Measurements from ENCODE around the gene WDR44.
"Not testable (repeated sequence)": the region's sequence is repeated elsewhere in the genome, so short reads cannot be mapped to it uniquely, and the experiment has no call there.

Gene WDR44, protein sequence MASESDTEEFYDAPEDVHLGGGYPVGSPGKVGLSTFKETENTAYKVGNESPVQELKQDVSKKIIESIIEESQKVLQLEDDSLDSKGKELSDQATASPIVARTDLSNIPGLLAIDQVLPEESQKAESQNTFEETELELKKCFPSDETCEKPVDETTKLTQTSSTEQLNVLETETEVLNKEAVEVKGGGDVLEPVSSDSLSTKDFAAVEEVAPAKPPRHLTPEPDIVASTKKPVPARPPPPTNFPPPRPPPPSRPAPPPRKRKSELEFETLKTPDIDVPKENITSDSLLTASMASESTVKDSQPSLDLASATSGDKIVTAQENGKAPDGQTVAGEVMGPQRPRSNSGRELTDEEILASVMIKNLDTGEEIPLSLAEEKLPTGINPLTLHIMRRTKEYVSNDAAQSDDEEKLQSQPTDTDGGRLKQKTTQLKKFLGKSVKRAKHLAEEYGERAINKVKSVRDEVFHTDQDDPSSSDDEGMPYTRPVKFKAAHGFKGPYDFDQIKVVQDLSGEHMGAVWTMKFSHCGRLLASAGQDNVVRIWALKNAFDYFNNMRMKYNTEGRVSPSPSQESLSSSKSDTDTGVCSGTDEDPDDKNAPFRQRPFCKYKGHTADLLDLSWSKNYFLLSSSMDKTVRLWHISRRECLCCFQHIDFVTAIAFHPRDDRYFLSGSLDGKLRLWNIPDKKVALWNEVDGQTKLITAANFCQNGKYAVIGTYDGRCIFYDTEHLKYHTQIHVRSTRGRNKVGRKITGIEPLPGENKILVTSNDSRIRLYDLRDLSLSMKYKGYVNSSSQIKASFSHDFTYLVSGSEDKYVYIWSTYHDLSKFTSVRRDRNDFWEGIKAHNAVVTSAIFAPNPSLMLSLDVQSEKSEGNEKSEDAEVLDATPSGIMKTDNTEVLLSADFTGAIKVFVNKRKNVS

GRCh38 chrX:118345464-118346257 is at the start of gene WDR44:
Gene WDR44 (plus strand): TSS chrX:118346106. CDS start chrX:118346504, 398 bp downstream.
- peak; percentile 83 for DNase-seq

- DNase-seq, result not testable (repeated sequence)
Measured at GRCh38 chrX:118305827-118306226, 40.1 kb upstream of the WDR44 start.

DNA sequence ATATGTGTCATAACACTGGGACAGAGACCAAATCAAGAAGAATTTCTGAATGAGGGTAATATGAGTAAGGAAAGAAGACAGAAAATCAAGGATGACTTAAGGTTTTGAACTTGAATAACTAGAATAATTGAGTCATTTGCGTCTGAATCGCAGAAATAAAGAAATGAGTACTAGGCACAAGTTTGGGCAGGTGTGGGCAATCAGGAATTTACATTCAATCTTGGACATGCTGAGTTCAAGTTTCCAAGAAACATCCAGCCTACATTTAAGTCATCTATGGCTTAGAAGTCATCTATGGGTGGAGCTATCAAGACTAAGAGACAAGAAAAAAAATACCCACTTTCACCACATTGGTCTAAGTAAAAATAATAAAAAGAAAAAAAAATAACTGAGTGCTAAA is 30.4 kb upstream of the WDR44 start:
- no peak for DNase-seq

DNA sequence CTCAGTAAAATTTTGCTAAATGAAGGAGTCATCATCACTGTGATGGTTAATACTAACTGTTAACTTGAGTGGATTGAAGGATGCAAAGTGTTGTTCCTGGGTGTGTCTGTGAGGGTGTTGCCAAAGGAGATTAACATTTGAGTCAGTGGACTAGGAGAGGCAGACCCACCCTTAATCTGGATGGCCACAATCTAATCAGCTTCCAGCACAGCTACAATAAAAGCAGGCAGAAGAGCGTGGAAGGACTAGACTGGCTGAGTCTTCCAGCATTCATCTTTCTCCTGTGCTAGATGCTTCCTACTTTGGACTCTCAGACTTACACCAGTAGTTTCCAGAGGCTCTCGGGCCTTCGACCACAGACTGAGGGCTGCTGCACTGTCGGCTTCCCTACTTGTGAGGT is 21.3 kb upstream of the WDR44 start:
- DNase-seq, result no peak

DNA sequence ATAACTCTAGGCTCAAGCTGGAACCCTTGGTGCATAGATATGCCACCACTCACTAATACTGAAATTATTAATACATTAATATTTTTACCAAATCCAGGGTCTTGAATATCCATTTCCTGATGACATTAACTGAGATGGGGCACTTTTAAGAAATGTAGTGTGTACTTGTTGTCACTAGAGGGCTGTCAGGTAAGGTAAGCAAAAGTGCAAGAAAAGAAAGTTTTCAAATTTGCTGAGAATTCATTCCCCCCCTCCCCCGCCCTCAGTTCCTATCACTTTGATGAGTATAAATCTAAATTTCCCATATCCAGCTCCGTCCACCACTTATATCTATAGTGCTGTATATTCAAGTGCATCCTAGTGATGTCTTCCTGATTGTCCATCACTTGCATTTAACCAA is 20.5 kb upstream of the WDR44 start:
- DNase-seq, result no peak

- DNase-seq, result no peak
Measured at GRCh38 chrX:118329175-118329574, 16.7 kb upstream of the WDR44 start.

- no peak for DNase-seq
Measured at GRCh38 chrX:118337687-118338086, 8.2 kb upstream of the WDR44 start.

DNA sequence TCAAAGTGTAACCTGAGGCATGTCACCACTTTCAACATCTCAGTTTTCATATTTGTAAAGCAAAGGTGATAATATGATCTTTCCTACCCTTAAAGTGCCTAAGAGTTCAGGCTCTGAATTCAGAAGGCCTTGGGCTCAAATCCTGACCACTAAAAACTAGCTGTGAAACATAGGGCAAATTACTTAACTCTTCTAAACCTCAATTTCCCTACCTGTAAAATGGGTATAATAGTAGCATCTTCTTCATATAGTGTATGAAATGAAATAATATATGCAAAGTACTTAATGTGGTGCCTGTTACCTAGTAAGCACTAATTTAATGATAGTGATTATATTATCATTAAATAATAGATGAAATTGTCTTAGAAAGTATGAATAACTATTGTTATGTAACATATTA is 7.0 kb upstream of the WDR44 start:
- no peak for DNase-seq

DNA sequence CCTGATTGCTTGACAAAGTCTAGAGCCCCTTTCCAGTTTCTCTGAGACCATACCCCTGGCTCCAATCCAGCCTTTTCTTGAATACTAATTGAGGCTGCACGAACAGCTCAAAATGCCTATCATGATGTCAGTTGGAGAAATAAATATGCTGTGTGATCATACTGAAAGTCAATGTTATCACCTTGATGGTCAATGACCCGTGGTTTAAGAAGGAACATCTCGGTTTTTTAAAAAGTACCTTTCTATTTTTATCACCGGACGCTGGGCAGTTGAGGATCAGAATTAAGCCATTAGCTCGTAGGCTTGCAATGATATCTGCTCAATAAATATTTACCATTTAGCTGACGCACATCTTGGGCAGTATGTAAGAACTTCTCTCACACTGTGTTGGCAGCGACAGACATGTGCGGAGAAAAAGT is 852 bp upstream of the WDR44 start:
- DNase-seq, result no peak

DNA sequence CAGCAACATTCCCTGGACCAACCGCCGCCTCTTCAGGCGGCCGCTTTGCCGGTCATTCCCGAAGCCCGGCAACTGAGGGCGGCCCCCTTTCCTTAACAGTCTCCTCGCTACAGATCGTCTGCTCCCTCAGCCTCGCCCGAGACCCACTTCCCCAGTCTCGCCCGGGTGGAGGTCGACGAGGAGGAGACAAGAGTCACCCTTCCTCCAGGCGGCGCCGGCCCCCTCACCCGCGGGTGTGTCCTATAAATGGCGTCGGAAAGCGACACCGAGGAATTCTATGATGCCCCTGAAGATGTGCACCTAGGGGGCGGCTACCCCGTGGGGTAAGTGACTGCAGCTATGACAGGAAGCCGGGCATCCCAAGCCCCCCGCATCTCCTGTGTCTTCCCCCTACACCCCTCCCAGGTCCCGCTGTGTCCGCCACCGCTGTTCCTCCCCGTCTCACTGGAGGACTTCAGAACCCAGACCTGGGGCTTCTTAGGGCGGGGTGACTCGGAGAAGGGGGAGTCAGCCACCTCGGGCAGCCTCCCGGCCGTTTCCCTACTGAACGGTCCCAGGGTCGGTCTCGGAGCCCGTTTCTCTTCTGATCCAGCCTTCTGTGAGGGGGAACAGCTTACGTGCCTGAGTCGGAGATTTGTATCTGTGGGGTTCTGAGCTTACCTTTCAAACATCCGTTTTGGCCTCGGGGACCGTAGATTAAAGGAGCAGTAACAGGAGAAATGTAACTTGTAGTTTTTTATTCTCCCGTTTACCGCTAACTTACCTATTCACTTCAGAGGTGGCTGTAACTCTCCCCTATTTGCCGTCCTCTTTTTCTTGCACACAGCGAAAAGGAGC is 570 bp downstream of the WDR44 start:
- DNase-seq, result peak; percentile 32

GRCh38 chrX:118347131-118347530 is 1.2 kb downstream of the WDR44 start:
- DNase-seq, result no peak

GRCh38 chrX:118347736-118348135 is 1.8 kb downstream of the WDR44 start:
- no peak for DNase-seq

DNA sequence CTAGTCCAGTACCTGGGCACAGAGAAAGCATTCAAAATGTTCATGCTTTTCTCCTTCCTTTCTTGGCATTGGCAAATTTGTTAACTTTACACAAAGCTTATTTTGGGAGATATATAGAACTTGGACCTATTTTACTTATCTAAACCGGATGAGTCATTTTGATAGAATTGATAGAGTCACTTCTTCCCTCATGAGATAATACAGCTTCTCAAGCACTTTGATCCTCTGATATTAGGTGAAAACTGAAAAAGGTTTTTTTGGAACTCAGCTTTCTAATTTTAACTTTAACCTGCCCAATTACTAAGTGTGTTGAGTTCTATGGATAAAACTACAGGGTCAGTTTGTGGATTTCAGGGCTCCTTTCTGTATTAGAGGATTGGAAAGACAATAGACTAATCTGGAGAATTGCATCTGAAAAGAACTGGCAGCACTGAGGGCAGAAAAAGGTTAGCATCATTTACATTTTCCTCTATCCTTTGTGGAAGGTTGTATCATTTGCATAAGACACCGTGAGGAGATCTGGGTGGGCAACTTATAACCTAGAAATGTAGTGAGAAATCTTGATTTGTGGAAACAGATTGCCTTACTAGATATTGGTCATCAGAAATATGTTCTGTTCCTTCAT is 2.4 kb downstream of the WDR44 start:
- DNase-seq, result no peak

DNA sequence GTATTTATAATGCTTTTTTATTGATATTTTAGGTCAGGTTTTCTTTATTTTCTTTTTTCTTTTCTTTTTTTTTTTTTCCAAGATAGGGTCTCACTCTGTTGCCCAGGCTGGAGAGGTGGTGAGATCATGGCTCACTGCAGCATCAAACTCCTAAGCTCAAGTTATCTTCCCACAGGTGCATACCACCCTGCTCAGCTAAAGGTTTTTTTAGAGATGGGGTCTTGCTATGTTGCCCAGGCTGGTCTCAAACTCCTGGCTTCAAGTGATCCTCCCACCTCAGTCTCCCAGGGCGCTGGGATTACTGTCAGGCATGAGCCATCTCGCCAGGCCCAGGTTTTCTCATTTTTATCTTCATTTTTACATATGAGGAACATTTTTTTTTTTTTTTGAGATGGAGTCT is 3.3 kb downstream of the WDR44 start:
- no peak for DNase-seq

GRCh38 chrX:118350221-118350620 is 4.3 kb downstream of the WDR44 start:
- DNase-seq, result no peak

DNA sequence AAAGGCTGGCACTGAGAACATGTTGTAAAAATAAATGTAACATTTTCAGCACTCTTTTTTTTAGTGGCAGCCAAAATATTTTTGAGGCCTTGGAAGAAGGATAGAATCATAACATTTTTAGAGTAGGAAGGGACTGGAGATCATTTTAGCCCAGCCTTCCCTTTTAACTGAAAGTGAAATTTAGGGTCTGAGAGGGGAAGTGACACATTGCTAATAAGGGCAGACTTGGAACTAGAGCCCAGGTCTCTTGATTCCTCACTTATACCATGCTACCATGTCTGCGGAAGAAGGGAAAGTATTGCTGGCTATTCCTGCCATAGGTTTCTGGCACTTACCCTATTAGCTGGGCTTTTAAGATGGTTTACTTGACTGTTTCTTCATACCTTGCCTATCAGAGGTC is 4.8 kb downstream of the WDR44 start:
- no peak for DNase-seq

GRCh38 chrX:118352566-118352965 is 6.7 kb downstream of the WDR44 start:
- no peak for DNase-seq

DNA sequence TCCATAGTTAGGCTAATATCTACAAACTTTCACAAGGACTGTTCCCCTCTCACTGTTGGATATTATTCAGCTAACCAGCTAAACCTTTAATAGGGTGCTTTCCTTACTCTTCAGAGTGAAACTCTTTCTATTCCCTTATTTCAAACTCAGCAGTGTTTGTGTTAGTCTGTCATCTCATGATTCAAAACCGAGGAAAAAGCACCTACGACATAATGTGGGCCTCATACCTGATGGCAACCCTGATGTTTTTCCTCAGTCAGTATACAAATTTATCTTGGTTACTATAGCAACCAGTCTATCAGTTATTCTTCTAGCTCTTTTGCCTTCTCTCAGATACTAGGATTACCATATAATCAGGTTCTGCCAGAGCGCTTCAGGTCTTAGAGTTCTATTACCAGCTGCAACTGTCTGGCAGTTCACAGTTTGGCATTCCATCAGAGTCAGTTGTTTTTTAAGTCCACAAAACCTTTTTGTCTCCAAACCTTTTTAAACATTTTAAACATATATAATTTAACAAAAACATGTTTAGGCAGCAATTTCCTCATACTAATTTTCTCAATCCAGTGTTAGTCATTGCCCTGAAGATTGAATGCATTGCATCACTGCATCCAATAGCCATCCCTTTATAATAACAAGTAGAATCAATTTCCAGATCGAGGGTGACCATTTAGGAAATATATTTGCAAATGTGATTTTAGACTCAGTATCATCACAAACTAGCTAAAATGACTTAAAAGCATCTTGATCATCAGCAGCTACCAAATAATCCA is 7.4 kb downstream of the WDR44 start:
- DNase-seq, result no peak

- DNase-seq, result no peak
Measured at GRCh38 chrX:118355225-118355920, 9.5 kb downstream of the WDR44 start.

GRCh38 chrX:118356154-118356701 is 10.3 kb downstream of the WDR44 start:
- no peak for DNase-seq

Data from NCI-H524 treated with DMSO at 0.1 percent for 48 hours (cell line).